ENCODE measurements around the gene TMEM208.

TMEM208 gene

DNA sequence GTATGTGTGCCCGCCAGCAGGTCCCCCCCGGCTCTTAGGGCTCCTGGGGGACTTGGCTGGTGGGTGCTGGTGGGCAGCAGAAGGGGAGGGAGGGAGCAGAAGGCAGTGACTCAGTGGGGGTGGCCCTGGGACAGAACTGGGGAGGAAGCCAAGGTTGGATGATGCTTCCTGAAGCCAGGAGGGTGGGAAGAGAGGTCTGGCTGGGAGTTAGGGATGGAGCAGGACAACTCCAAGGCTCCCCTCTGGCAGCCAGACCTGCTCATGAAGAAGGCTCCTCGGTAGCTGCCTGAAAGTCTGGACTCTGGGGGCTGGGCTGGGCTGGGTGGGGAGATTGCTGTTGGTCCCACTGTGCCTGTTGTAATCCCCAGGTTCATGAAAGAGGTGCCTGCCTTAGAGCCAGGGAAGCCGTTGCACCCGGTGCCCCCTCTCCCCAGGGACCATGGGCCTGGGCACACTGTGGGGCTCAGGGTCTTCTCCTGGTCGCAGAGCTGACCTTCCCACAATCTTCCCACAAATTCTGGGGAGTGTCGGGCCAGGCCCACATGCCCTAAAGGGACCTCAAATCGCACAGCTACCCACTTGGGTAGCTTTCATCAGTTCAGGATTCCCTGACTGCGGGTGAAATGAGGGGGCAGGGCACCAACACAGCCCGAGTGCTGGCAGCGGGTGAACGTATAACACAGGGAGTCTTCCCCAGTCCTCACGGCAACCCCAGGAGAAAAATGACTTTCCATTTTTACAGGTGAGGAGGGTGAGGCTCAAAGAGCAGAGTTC is 51.3 kb downstream of the TMEM208 start:
- DNase-seq (ENCODE audit: low read depth in 2 of 2), result no peak

Data from fibroblast of skin of left biceps (primary cell).